ENCODE data around the gene GAS2. TPM values are rescaled to one million over a fixed set of nuclear protein-coding genes. Genes with fewer than 3 reads are reported as not detected.
"Not testable (repeated sequence)": the region's sequence is repeated elsewhere in the genome, so short reads cannot be mapped to it uniquely, and the experiment has no call there.

GAS2 gene
- total RNA-seq, 1 donor from 2014 or later: 10.3 TPM

- TF ChIP-seq CTCF (conservative IDR thresholded peaks at IDR 0.05; ENCODE audit: low read depth, low read length): peak; percentile 29
- no peak for DNase-seq (ENCODE audit: low read depth)
- no peak overlapping the region for H3K4me3 ChIP-seq (ENCODE audit: low read depth, low read length)
Observed at GRCh38 chr11:22633354-22633902, 33.0 kb upstream of the GAS2 start.

GRCh38 chr11:22634897-22635629 lies 31.3 kb upstream of the GAS2 start:
- peak; percentile 40 for DNase-seq (ENCODE audit: low read depth)
- no peak for TF ChIP-seq CTCF (conservative IDR thresholded peaks at IDR 0.05; ENCODE audit: low read depth, low read length)
- no peak overlapping the region for H3K4me3 ChIP-seq (ENCODE audit: low read depth, low read length)

DNA sequence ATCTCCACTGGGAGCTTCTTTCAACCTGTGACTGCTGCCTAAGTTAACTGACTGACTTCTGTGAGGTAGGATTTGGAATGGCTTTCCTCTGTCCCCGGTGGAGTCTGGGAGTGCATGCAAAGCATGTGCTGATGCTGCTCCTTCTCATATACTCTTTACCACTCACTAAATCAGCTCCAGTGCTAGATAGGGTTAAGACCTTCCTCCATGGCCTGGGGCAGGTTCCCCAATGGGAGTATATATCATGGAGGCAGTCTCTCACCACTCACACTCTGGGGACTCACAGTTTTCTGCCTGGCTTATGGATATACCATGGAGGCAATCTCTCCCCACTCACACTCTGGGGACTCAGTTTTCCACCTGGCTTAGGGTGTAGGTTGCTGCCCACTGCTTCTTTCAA lies 30.7 kb upstream of the GAS2 start:
- no peak for TF ChIP-seq CTCF (conservative IDR thresholded peaks at IDR 0.05; ENCODE audit: low read depth, low read length)
- DNase-seq (ENCODE audit: low read depth): no peak
- H3K4me3 ChIP-seq (ENCODE audit: low read depth, low read length): no peak overlapping the region

DNA sequence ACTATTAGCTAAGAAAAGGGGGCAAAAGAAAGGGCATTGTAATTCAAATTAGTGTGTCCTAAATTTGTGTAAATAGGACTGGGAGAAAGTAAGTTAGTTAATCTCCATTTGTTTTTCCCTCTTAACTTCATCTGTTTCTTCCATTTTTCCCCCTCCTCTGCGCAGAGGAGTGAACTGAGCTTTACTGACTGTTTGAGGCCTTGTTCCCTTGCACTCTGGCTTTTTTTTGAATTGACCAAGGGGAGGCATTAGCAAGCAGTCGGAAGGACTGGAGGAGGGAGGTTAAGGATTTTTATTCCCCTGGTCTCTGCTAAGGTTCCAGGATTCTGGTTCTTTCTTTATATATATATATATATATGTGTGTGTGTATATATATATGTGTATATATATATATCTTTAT lies 25.5 kb upstream of the GAS2 start:
- no peak for DNase-seq (ENCODE audit: low read depth)
- H3K4me3 ChIP-seq (ENCODE audit: low read depth, low read length): no peak overlapping the region
- TF ChIP-seq CTCF (conservative IDR thresholded peaks at IDR 0.05; ENCODE audit: low read depth, low read length): no peak

DNA sequence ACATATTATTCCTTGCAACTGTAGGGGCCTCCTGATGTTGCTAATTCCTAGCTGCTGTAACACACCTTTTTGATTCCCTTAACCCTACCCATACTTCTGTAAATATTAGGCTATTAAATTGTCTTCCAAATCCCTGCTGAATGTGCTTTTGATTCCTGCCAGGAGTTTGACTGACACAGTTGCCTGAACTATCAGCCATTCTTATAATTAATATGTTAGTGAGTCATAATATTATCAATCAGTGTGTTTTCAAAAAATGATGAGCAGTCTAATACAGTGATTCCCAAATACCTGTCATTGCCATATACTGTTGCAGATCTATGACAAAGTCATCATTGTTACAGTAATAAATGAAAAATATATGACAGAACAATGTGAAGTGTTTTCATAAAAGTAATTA lies 24.9 kb upstream of the GAS2 start:
- H3K4me3 ChIP-seq (ENCODE audit: low read depth, low read length): no peak overlapping the region
- no peak for DNase-seq (ENCODE audit: low read depth)
- TF ChIP-seq CTCF (conservative IDR thresholded peaks at IDR 0.05; ENCODE audit: low read depth, low read length): no peak

DNA sequence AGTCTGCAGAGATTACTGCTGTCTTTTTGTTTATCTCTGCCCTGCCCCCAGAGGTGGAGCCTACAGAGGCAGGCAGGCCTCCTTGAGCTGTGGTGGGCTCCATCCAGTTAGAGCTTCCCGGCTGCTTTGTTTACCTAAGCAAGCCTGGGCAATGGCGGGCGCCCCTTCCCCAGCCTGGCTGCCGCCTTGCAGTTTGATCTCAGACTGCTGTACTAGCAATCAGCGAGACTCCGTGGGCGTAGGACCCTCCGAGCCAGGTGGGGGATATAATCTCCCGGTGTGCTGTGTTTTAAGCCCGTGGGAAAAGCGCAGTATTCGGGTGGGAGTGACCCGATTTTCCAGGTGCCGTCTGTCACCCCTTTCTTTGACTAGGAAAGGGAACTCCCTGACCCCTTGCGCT lies 14.1 kb upstream of the GAS2 start:
- H3K4me3 ChIP-seq (ENCODE audit: low read depth, low read length); DNase-seq (ENCODE audit: low read depth): not testable (repeated sequence)

GRCh38 chr11:22656130-22656529 lies 10.3 kb upstream of the GAS2 start:
- TF ChIP-seq CTCF (conservative IDR thresholded peaks at IDR 0.05; ENCODE audit: low read depth, low read length): no peak
- DNase-seq (ENCODE audit: low read depth): no peak
- no peak overlapping the region for H3K4me3 ChIP-seq (ENCODE audit: low read depth, low read length)
